AG04450 (cell line): ENCODE measurements around the gene BICD2. TPM values are rescaled to one million over a fixed set of nuclear protein-coding genes. Genes with fewer than 3 reads are reported as not detected.

Experiments used
- CTCF ChIA-PET: fragments of 300-600, 350-600 bp; formaldehyde crosslinking; extraction: SDS; loops from one replicate; lab custom pipeline; 2022; ENCODE audit warnings: antibody characterized with exemption, inconsistent platforms; lab: Charles Lee
- POLR2A ChIA-PET: fragments of 350-600 bp; formaldehyde crosslinking; extraction: SDS; loops from one replicate; lab custom pipeline; 2021; ENCODE audit warnings: antibody characterized with exemption, inconsistent platforms; lab: Yijun Ruan, JAX
- DNase-seq: peaks from one replicate; pipeline ENCODE4 v3.0.0-alpha.2; 2011; ENCODE audit warnings: low read depth, low spot score
- H3K27ac ChIP-seq: one replicate; pipeline ENCODE4 v1.5.1; 2012; ENCODE audit warnings: low read depth, low read length, control low read depth
- H3K27me3 ChIP-seq: one replicate; pipeline ENCODE4 v1.6.0; 2012; ENCODE audit warnings: low read length; ENCODE audit not compliant: control insufficient read depth, insufficient read depth
- H3K4me3 ChIP-seq: 2 replicates; pipeline ENCODE4 v1.5.1; 2011; ENCODE audit warnings: mild to moderate bottlenecking, low read depth, low read length, control low read depth
- H3K9me3 ChIP-seq: 2 replicates; pipeline ENCODE4 v1.5.1; 2012; ENCODE audit warnings: low read length; ENCODE audit not compliant: control insufficient read depth, insufficient read depth
- CTCF ChIP-seq: IDR thresholded peaks from 2 replicates; pipeline ENCODE4 v1.5.1; 2011; ENCODE audit warnings: low read depth, low read length, control low read depth, inconsistent platforms
- polyA plus RNA-seq: library from polyadenylated mRNA; depleted of rRNA; stranded (reverse); fragments of >200 nt; gene quantifications from 2 replicates; pipeline ENCODE4 v1.2.3, GENCODE V29; 2011

BICD2 gene
- polyA plus RNA-seq, 1 experiment: 11.2 TPM

GRCh38 chr9:92720209-92720765 lies 44.3 kb downstream of the BICD2 start:
- TF ChIP-seq CTCF: no peak
- POLR2A ChIA-PET: no interaction called here
- DNase-seq: no peak
- Histone ChIP-seq H3K4me3 (no peak overlapping the region), H3K27ac (no peak overlapping the region), H3K27me3 (no peaks in the 10 kb centered on the region), H3K9me3 (no peaks in the 10 kb centered on the region)
- CTCF ChIA-PET: interaction anchor here (9.6 kb wide), 1 partner anchor 70 kb away, joined by 159 read pairs; no protein-coding TSS in a partner anchor

- no peaks in the 10 kb centered on the region for H3K27me3 ChIP-seq
- ChIA-PET CTCF (interaction anchor here (9.6 kb wide), 1 partner anchor 71 kb away, joined by 159 read pairs; no protein-coding TSS in a partner anchor), POLR2A (no interaction called here)
- TF ChIP-seq CTCF: no peak
- no peak overlapping the region for H3K27ac ChIP-seq
- H3K4me3 ChIP-seq: no peak overlapping the region
- DNase-seq: no peak
- no peaks in the 10 kb centered on the region for H3K9me3 ChIP-seq
Observed at GRCh38 chr9:92719028-92719647, 45.5 kb downstream of the BICD2 start.

GRCh38 chr9:92718086-92719001 lies 46.3 kb downstream of the BICD2 start:
- Histone ChIP-seq H3K27me3 (no peaks in the 10 kb centered on the region), H3K4me3 (no peak overlapping the region), H3K27ac (no peak overlapping the region), H3K9me3 (no peaks in the 10 kb centered on the region)
- POLR2A ChIA-PET: interaction anchor here (1.5 kb wide), 1 partner anchor 47 kb away, joined by 3 read pairs; no protein-coding TSS in a partner anchor
- no peak for DNase-seq
- no peak for TF ChIP-seq CTCF
- CTCF ChIA-PET: interaction anchor here (1.4 to 9.6 kb wide), 3 partner anchors 14 to 72 kb away, joined by 5 to 159 read pairs (median 8); no protein-coding TSS in a partner anchor

GRCh38 chr9:92717201-92718085 lies 47.2 kb downstream of the BICD2 start:
- no peak for DNase-seq
- Histone ChIP-seq H3K4me3 (no peak overlapping the region), H3K27ac (no peak overlapping the region), H3K9me3 (no peaks in the 10 kb centered on the region), H3K27me3 (no peaks in the 10 kb centered on the region)
- ChIA-PET POLR2A (interaction anchor here (1.5 kb wide), 1 partner anchor 48 kb away, joined by 3 read pairs; no protein-coding TSS in a partner anchor), CTCF (interaction anchor here (0.6 to 9.6 kb wide), 11 partner anchors 9 to 73 kb away, joined by 3 to 159 read pairs (median 5); no protein-coding TSS in a partner anchor)
- TF ChIP-seq CTCF: no peak
